Mesenteric fat pad (tissue), 1 donor: Measurements from ENCODE around the gene AQP2. TPM values are rescaled to one million over a fixed set of nuclear protein-coding genes. Genes with fewer than 3 reads are reported as not detected.
"Not testable (repeated sequence)": the region's sequence is repeated elsewhere in the genome, so short reads cannot be mapped to it uniquely, and the experiment has no call there.

Source experiments
- DNase-seq: peaks from one replicate; pipeline ENCODE4 v3.0.0-alpha.2; 2020; ENCODE audit warnings: low spot score
- total RNA-seq: library from RNA; stranded (reverse); fragmentation: NEBNext Ultra II Directional; extraction: Animal tissue kit (Norgen Biotek cat#: 25700); gene quantifications from one replicate; pipeline ENCODE4 v1.2.1, GENCODE V29; 2021
- donor health status: DM: yes; HTN: yes; CAD: no.

AQP2 gene
- total RNA-seq, 1 donor from 2014 or later, result not detected

DNA sequence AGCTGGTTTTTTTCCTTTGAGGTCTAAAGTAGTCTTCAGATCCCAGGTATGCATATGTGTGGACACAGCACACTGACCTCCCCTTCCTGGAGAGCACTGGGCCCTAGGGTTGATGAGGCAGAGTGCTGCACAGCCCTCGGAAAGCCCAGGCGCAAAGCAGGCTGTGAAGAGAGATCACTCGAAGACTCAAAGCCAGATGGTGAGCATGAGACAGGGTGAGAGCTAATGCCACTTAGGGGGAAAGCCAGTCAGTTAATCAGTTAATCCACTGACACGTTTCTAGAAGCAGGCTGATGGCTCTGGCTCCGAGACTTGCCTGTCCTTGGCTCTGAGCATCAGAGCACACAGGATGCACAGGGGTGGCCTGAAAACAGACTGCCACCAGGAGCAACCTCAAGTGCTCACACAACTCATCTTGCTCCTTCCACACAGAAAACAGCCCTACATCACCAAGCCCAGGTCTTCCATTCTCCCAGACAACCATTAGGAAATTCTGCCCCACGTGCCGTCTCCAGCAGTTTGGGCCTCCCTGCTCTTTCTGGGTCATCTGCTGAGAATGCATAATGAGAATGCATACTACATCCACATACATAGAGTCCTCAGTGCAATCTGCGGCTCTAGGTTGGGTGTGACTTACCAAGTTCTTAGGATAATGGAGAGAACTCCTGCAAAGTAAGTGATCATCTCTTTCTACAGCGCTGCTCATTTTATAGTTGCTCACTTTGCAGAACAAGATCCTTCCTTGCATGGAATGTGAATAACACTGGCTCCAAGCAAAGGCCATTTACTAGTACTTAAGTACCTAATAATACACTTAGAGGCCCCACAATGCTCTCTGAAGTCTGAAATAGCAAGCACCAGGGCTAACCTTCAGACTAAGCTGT is 34.2 kb downstream of the AQP2 start:
- no peak for DNase-seq

DNA sequence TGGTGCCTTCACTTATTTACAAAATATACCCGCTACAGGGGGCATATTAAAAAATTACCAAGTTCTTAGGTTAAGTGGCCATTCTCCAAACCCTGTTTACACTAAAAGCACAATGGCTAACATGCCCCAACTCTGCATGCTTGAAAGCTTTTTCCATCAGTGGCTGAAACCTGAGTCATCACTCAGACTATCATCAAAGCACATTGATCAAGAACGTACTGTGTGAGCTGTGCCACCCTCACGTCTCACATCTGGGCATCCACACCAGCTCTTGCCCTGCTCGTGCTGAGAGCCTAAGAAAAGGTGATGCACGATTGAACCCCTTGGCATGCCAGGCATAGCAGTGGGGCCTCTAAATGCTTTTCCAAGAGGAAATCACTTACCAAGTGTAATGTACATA is 35.4 kb downstream of the AQP2 start:
- DNase-seq, result no peak

DNA sequence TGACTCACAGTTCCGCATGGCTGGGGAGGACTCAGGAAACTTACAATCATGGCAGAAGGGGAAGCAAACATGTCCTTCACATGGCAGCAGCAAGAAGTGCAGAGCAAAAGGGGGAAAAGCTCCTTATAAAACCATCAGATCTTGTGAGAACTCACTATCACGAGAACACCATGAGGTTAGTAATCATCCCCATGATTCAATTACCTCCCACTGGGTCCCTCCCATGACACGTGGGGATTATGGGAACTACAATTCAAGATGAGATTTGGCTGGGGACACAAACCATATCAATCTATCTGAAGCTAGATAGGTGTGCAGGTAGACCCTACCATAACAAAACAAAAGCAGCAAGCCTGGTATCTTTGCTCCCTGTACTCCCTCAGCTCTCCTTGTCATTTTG is 35.9 kb downstream of the AQP2 start:
- not testable (repeated sequence) for DNase-seq

DNA sequence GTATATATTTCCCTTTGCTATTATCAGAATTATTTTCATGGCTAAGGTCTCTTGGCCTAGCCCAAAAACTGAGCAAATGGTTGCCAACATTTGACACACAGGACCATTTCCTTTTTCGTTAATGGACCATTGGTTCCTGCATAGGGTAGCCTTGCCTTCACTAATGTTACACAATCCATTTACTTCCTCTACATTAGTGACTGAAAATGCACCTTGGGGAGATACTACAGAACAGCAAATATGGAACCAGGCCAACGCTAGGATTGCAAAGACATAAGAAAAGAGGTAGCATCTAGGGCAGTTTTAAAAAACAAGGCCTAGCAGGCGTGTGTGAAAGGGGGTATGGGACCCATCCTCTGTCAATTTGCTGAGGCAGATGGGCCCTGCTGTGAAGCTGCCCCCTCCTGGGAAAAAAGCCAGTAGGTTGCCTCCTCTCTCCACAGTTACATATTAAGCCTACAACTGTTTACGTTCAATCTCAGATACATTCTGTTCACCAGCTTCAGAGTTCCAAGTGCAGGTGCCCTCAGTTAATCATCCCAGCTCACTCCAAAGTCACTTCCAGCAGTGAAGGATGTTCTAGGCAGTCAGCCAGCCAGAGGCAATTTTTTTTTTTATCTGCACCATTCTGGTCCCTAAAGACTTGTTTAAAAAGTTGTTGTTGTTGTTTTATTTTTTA is 37.2 kb downstream of the AQP2 start:
- DNase-seq, result no peak

DNA sequence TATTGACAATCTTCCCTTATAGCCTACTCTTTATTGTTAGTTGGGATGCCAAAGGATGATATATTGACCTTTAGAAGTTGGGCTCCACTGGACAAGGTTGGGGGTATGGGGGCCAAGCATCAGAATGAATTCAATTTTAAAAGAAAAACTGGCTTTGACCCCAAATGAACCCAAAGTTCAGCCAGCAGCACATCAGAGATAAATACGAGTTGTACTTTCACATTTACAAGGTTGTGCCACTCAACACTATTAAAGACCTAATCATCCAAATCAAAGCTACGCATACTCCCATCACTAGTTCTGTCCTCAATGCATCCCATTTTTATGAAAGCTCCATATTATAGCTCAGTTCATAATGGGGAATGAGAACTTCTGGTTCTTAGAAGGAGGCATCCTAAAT is 38.9 kb downstream of the AQP2 start:
- not testable (repeated sequence) for DNase-seq

DNA sequence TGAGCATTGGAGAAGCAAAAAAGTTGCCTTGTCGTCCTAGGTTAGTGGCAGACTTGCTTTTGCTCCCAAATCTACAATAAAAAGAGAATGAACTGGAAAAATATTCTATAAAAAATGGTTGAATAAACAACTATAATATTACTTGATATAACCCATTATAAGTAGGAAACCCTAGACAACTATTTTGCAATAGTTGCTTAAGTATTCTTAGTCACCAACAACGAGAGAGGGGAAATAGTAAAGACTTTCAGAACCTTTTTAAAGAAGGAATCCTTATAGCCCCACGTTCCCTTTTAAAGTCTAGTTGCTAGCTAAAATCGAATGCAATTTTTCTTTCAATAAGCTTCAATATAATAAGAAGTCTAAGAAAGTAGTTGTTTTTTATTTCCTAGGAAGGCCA is 39.7 kb downstream of the AQP2 start:
- no peak for DNase-seq

DNA sequence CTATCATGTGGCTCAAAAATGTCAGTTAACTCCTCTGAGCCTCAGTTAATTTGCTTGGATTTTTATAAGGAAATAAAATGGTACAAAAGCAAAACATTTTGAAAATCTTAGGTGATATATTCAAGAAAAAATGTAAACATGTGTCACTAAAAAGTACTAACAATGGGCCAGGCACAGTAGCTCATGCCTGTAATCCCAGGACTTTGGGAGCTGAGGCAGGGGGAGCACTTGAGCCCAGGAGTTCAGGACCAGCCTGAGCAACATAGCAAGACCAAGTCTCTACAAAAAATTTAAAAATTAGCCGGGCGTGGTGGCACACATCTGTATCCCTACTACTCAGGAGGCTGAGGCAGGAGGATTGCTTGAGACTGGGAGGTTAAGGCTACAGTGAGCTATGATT is 47.9 kb downstream of the AQP2 start:
- DNase-seq, result no peak

DNA sequence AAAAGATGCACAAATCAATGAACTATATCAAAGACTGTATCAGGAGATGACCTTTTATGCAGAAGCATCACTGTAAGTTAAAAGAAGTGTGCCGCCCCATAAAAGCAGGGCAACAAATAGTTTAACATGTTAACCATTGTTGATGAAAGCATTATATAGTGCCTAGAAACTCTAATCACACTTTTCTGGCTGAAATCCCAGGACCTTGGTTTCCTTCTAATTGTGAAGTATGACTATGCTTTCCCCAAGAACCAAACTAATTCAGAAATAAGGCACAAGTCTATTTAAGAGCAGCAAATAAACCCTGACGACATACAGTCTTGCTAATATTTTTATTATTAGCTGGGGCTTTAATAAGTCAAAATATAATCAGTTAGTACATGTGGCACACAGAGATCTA is 53.1 kb downstream of the AQP2 start:
- DNase-seq, result no peak

DNA sequence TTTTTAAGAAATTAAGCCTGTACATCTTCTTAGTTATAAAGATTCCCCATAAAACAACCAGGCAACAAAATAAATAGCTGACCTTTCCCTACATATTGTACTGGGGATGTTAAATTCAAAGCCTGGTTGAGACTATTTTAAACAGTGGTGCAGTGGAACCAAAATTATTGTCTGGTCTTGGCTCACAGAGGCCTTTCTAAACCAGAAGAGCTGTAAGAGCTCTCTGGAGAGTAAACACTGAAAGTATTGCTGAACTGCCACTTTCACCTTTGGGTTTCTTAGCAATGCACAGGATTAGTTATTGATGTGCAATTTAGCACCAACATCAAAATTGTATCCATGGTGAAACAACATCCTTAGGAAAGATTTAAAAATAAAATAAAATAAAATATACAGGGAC is 54.2 kb downstream of the AQP2 start:
- no peak for DNase-seq

DNA sequence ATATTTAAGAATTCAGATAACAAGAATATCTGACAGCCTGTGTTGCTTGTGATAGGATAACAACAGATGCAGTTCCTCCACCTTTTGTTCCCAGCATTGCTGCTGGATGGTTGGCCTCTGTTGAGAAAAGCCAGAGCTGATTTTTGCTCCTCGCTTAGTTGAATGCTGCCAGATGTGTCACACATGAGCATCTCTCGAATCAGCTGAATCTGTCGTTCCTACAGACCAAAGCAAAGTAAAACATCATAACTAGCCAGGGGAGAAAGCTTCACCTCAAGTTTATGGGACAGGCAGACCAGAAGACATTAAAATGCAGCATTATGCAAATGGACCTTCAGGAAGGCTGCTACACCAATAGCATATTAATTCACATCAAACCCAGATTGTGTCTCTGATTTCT is 54.6 kb downstream of the AQP2 start:
- DNase-seq, result no peak

DNA sequence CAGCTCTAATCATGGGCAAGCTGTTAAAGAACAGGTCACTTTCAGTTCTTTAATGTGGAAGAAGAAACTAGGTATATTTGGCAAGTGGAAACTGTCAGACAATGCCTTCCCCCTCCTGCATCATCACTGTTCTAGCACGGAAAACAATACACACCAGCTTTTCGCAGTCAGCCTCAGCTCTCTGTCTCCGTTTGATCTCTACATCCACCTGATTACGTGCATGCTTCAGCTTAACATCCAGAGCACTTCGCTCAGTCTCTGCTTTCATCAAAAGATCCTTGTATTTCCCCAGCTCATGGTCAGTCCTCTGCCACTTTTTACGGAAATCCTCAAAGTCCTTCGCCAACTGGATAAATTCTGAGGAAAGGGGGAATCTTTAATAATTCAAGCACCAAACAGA is 55.7 kb downstream of the AQP2 start:
- DNase-seq, result no peak

DNA sequence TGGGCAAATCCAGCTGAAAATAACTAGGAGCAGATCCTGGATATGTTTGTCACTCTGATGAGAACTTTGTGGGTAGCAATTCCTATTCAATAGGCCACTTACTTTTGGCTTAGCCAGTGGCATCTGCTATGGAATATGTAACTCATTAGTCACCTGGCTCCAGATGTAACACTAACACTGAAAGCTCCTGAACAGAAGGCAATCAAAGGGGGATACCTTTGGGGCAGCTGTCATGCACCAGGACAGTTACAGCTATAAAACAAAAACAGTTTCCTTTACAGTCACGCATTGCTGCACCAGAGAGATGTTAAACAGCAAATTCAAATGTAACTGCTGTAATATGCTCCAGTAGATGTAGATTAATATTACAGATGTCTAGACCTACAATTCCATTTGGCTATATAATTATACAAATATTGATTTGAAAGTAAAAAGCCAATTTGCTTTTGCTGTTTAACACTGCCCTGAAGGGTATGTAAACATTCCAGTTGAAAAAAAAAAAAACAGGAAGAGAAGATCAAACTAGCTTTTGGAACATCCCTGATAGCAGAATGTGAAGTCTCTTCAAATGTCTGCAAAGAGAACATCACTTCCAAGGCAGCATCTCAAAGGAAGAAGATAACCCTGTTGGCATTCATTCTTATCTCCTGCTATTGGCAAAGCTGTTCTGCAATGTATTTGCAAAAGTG is 56.4 kb downstream of the AQP2 start:
- DNase-seq, result no peak

Other genes with a start within 250 kb of the AQP2 start
- gene FMNL3, start 243.3 kb upstream of the AQP2 start, total RNA-seq, result 26.4 TPM
- gene TMBIM6, start 209.2 kb upstream of the AQP2 start, total RNA-seq, result 477 TPM
- gene NCKAP5L, start 122.3 kb upstream of the AQP2 start, total RNA-seq, result 44.3 TPM
- gene BCDIN3D, start 107.6 kb upstream of the AQP2 start, total RNA-seq, result 3.0 TPM
- 0.35 TPM for gene FAIM2, start 46.8 kb upstream of the AQP2 start, total RNA-seq
- not detected for gene AQP5, start 11.1 kb downstream of the AQP2 start, total RNA-seq
- gene AQP6, start 22.2 kb downstream of the AQP2 start, total RNA-seq, result not detected
- 9.4 TPM for gene RACGAP1, start 74.8 kb downstream of the AQP2 start, total RNA-seq
- 0.71 TPM for gene ASIC1, start 106.9 kb downstream of the AQP2 start, total RNA-seq
- gene SMARCD1, start 134.6 kb downstream of the AQP2 start, total RNA-seq, result 63.1 TPM
- 1,023 TPM for gene GPD1, start 153.3 kb downstream of the AQP2 start, total RNA-seq
- 92.0 TPM for gene COX14, start 161.5 kb downstream of the AQP2 start, total RNA-seq
- 46.5 TPM for gene CERS5, start 216.6 kb downstream of the AQP2 start, total RNA-seq